Measurements from ENCODE around the gene PTGES3L. TPM values are rescaled to one million over a fixed set of nuclear protein-coding genes. Genes with fewer than 3 reads are reported as not detected.

The PTGES3L gene
- total and polyA plus RNA-seq, 2 of the 13 experiments (the other 11 are each of a cell fraction or from before 2014, with no cell fraction given), result 1.2 to 2.9 TPM

- peak; percentile 59 for TF ChIP-seq IKZF4 (CRISPR knock-in tag; IDR thresholded peaks at IDR 0.05; ENCODE audit: borderline replicate concordance, low read depth, not compliant biosample characterization)
- TF ChIP-seq ZFP91 (CRISPR knock-in tag; IDR thresholded peaks at IDR 0.05; ENCODE audit: borderline replicate concordance), result peak; percentile 78; the same call in 1 of the 2 replicates
- TF ChIP-seq TGIF2 (CRISPR knock-in tag; IDR thresholded peaks at IDR 0.05), result peak; percentile 71; the same call in 1 of the 2 replicates
- peak; percentile 74 for TF ChIP-seq UBTF (CRISPR knock-in tag; IDR thresholded peaks at IDR 0.05)
- 0 out of 2 replicates have a peak, but pooled peaks have one; percentile 19 for TF ChIP-seq GATAD2A (CRISPR knock-in tag; IDR thresholded peaks at IDR 0.05)
- no peak for TF ChIP-seq THAP8 (CRISPR knock-in tag; IDR thresholded peaks at IDR 0.05; ENCODE audit: borderline replicate concordance)
- peak; percentile 58; the same call in 1 of the 2 replicates for TF ChIP-seq EED (CRISPR knock-in tag; IDR thresholded peaks at IDR 0.05)
- no peak for TF ChIP-seq ZNF124 (CRISPR knock-in tag; IDR thresholded peaks at IDR 0.05)
- TF ChIP-seq ZNF572 (CRISPR knock-in tag; IDR thresholded peaks at IDR 0.05), result peak; percentile 82; the same call in 1 of the 2 replicates
- TF ChIP-seq FOXO1 (CRISPR knock-in tag; IDR thresholded peaks at IDR 0.05), result peak; percentile 50; the same call in 1 of the 2 replicates
- 0 out of 2 replicates have a peak, but pooled peaks have one; percentile 64 for TF ChIP-seq LBX2 (CRISPR knock-in tag; IDR thresholded peaks at IDR 0.05; ENCODE audit: borderline replicate concordance)
- TF ChIP-seq BRCA1 (CRISPR knock-in tag; IDR thresholded peaks at IDR 0.05), result no peak
- TF ChIP-seq THAP9 (CRISPR knock-in tag; IDR thresholded peaks at IDR 0.05; ENCODE audit: borderline replicate concordance), result peak; percentile 70; the same call in 1 of the 2 replicates
- TF ChIP-seq SP4 (CRISPR knock-in tag; IDR thresholded peaks at IDR 0.05), result 0 out of 2 replicates have a peak, but pooled peaks have one; percentile 44
- no peak for TF ChIP-seq ZNF782 (CRISPR knock-in tag; IDR thresholded peaks at IDR 0.05; ENCODE audit: borderline replicate concordance)
- TF ChIP-seq SP1 (IDR thresholded peaks at IDR 0.05), result no peak
- no peak; the same call in 1 of the 2 replicates for TF ChIP-seq SP1 (CRISPR knock-in tag; IDR thresholded peaks at IDR 0.05)
- peak; percentile 44; the same call in 1 of the 2 replicates for TF ChIP-seq NFKB2 (CRISPR knock-in tag; IDR thresholded peaks at IDR 0.05; ENCODE audit: borderline replicate concordance)
Observed at GRCh38 chr17:43028221-43028861, 48.5 kb upstream of the PTGES3L start (continued).

Data from HepG2 (cell line).